Ectodermal cell (in vitro differentiated cells): ENCODE measurements around the gene AHDC1.

Source experiments
- H3K27ac ChIP-seq: 2 replicates; pipeline ENCODE4 v1.7.0; 2013; ENCODE audit warnings: mild to moderate bottlenecking, low read depth, low read length; ENCODE audit not compliant: insufficient read depth, poor library complexity, severe bottlenecking
- H3K27me3 ChIP-seq: 2 replicates; pipeline ENCODE4 v1.7.0; 2013; ENCODE audit warnings: mild to moderate bottlenecking, low read length; ENCODE audit not compliant: insufficient read depth, control insufficient read depth, poor library complexity, severe bottlenecking
- H3K36me3 ChIP-seq: one replicate; pipeline ENCODE4 v1.7.0; 2013; ENCODE audit warnings: low read length; ENCODE audit not compliant: control insufficient read depth, insufficient read depth
- H3K4me1 ChIP-seq: one replicate; pipeline ENCODE4 v1.7.0; 2013; ENCODE audit warnings: low read length; ENCODE audit not compliant: control insufficient read depth, insufficient read depth
- H3K4me3 ChIP-seq: 2 replicates; pipeline ENCODE4 v1.7.0; 2013; ENCODE audit warnings: low read depth, low read length, control low read depth; ENCODE audit not compliant: insufficient read depth
- H3K9me3 ChIP-seq: 2 replicates; pipeline ENCODE4 v1.7.0; 2013; ENCODE audit warnings: mild to moderate bottlenecking, low read length, moderate library complexity; ENCODE audit not compliant: control insufficient read depth
- WGBS, 2 experiments: methylation state at CpG; one replicate each; pipeline ENCODE4 v1.1.7; 2013; ENCODE audit warnings: missing lambda C conversion rate in 2 of 2; 5-methylcytosine and 5-hydroxymethylcytosine counted together

AHDC1 gene

GRCh38 chr1:27526569-27527222 lies 77.2 kb downstream of the AHDC1 start:
- peaks cover 80% of the 10 kb centered on the region for H3K4me1 ChIP-seq
- 32% methylated on average over 10 of the region's 10 CpGs for WGBS, 2 experiments
- H3K27ac ChIP-seq, result peak overlapping the region; percentile 81

GRCh38 chr1:27525296-27526272 lies 78.4 kb downstream of the AHDC1 start:
- no peaks in the 10 kb centered on the region for H3K36me3 ChIP-seq
- 37 to 41% methylated on average over 16 of the region's 16 CpGs for WGBS, 2 experiments
- no peaks in the 10 kb centered on the region for H3K27me3 ChIP-seq
- H3K27ac ChIP-seq, result peak overlapping the region; percentile 53
- peak overlapping the region; percentile 15 for H3K4me3 ChIP-seq
- H3K9me3 ChIP-seq, result no peaks in the 10 kb centered on the region
- peaks cover 90% of the 10 kb centered on the region for H3K4me1 ChIP-seq

More at GRCh38 chr1:27526569-27527222, 77.2 kb downstream of the AHDC1 start:
- Histone ChIP-seq H3K4me3 (peak overlapping the region; percentile 36), H3K27me3 (no peaks in the 10 kb centered on the region), H3K9me3 (no peaks in the 10 kb centered on the region), H3K36me3 (peaks cover under 1% of the 10 kb centered on the region)

DNA sequence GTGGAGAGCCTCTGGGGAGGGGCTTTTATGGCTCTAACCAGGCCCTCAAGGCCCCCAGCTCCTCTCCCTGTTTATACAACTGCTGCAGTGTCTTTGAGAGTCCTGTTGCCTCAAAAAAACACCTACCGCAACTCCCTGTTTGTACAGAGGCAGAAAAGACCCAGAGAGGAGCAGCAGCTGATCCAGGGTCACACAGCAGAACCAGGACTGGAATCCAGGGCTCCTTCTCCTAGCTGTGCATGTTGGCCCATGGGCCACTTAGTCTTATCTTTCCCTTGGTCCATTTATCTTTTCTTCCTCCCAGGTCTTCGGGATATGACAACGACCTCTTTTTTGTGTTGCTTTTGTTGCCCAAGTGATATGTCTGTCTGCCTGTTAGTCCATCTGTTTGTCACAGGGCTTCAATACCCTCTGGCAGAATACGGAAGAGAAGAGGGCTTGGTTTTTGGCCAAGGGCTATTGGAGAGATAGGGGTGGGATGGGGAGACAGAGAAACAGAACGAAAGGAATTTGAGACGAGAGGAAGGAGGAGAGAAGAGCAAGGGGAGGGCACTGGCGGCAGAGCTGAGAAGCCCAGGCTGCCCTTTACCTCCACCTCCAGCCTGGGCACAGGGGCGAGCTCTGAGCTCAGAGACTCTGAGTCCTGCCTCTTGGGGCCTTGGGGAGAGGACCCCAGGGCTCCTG lies 80.5 kb downstream of the AHDC1 start:
- Histone ChIP-seq H3K27ac (no peak overlapping the region), H3K27me3 (no peaks in the 10 kb centered on the region), H3K36me3 (no peaks in the 10 kb centered on the region), H3K4me3 (no peak overlapping the region), H3K4me1 (peaks cover 96% of the 10 kb centered on the region), H3K9me3 (no peaks in the 10 kb centered on the region)
- WGBS, 2 experiments, result 66 to 73% methylated on average over 8 of the region's 8 CpGs

DNA sequence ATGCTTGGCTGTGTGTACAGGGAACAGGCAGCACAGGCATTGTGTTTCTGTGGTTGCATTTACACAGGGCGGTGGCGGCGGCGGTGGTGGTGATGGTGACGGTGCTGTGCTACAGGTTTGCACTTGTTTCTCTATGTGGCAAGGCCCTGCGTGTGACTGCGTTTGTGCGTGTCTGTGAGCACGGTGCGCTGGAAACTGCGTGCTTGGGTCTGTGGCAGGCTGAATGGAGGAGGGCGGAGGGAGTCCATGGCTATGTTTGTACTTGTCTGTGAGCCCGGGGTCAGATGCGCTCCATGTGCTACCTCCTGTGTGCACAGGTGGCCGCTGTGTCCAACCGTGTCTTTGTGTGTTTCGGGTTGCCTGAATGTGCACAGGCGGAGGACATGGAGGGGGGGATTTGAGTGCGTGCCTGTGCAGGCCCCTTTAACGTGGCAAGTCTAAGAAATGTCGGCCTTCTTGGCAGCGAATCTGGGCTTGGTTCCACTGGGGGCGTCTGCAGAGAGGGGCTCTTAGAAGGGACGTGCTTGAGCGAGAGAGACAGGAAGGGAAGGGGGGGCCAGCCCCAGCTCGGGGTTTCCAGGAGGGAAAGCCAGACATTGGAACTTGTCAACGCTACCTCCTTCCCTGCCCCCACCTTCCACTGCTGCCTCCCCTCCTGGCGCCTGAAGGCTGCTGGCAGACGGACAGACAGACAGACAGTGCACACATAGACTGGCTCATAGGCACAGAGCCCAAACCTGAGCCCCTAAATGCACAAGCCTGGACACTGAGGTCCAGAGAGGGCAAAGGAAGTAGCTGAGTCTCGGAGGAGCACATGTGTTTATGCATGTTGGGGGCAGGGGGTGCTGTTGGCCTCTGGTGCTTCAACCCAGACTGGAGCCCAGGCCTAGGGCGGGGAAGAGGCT lies 81.3 kb downstream of the AHDC1 start:
- Histone ChIP-seq H3K4me3 (no peak overlapping the region), H3K27me3 (no peaks in the 10 kb centered on the region), H3K4me1 (peaks cover 95% of the 10 kb centered on the region), H3K36me3 (no peaks in the 10 kb centered on the region), H3K27ac (no peak overlapping the region), H3K9me3 (no peaks in the 10 kb centered on the region)
- WGBS, 2 experiments, result 79 to 80% methylated on average over 31 of the region's 31 CpGs

DNA sequence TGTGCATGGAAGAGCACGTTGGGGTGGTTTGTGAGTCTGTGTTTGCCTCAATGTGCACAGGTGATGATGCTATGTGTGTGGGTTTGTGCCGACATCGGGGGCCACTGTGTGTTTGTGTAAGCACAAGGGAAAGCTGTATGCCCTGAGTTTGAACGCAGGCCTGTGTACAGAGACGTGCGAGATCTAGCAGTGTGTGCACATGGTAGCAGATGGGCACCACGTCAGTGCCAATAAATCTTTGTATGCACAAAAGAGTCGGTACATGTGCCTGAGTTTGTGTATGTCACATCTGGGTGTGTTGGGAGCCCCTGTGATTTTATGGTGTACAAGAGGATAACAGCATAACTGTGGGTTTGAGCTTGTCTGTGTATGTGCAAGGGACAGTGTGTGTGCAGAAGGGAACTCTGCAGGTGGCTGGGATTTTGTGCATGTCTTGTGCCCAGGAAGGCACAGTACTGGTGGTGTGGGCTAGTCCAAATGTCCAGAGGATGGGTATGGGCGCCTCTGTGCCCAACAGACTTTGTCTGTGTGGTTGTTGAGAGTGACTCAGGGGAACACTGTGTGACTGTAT lies 82.0 kb downstream of the AHDC1 start:
- WGBS, 2 experiments, result 94 to 95% methylated on average over 9 of the region's 9 CpGs
- H3K4me3 ChIP-seq, result no peak overlapping the region
- no peaks in the 10 kb centered on the region for H3K9me3 ChIP-seq
- H3K27me3 ChIP-seq, result no peaks in the 10 kb centered on the region
- H3K4me1 ChIP-seq, result peaks cover 88% of the 10 kb centered on the region
- no peaks in the 10 kb centered on the region for H3K36me3 ChIP-seq
- H3K27ac ChIP-seq, result no peak overlapping the region

- H3K9me3 ChIP-seq, result no peaks in the 10 kb centered on the region
- H3K36me3 ChIP-seq, result no peaks in the 10 kb centered on the region
- WGBS, 2 experiments, result 90 to 92% methylated on average over 20 of the region's 20 CpGs
- H3K27ac ChIP-seq, result no peak overlapping the region
- H3K27me3 ChIP-seq, result no peaks in the 10 kb centered on the region
- no peak overlapping the region for H3K4me3 ChIP-seq
- H3K4me1 ChIP-seq, result peaks cover 82% of the 10 kb centered on the region
Observed at GRCh38 chr1:27521336-27521831, 82.6 kb downstream of the AHDC1 start.

DNA sequence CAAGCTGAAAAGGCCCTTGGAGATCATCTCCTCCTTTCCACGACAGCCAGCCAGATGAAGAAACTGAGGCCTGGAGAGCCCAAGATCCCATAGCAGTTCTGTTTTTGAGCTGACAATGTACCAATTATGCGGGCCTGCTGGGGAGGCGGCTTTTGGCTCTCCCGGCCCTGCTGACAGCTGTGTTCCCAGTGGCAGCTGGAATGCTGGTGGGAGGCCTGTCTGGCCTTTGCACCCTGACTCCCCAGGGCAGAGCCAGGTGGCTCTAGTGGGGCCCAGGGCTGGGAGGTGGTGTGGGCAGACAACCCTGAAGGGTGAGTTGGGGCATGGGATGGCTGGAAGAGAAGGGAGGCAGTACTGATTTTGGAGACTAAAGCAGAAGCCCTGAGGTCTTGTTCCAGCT lies 83.3 kb downstream of the AHDC1 start:
- H3K4me1 ChIP-seq, result peaks cover 77% of the 10 kb centered on the region
- H3K9me3 ChIP-seq, result no peaks in the 10 kb centered on the region
- no peaks in the 10 kb centered on the region for H3K36me3 ChIP-seq
- H3K27me3 ChIP-seq, result no peaks in the 10 kb centered on the region
- H3K4me3 ChIP-seq, result no peak overlapping the region
- no peak overlapping the region for H3K27ac ChIP-seq
- WGBS, 2 experiments, result 43 to 51% methylated on average over 4 of the region's 4 CpGs

DNA sequence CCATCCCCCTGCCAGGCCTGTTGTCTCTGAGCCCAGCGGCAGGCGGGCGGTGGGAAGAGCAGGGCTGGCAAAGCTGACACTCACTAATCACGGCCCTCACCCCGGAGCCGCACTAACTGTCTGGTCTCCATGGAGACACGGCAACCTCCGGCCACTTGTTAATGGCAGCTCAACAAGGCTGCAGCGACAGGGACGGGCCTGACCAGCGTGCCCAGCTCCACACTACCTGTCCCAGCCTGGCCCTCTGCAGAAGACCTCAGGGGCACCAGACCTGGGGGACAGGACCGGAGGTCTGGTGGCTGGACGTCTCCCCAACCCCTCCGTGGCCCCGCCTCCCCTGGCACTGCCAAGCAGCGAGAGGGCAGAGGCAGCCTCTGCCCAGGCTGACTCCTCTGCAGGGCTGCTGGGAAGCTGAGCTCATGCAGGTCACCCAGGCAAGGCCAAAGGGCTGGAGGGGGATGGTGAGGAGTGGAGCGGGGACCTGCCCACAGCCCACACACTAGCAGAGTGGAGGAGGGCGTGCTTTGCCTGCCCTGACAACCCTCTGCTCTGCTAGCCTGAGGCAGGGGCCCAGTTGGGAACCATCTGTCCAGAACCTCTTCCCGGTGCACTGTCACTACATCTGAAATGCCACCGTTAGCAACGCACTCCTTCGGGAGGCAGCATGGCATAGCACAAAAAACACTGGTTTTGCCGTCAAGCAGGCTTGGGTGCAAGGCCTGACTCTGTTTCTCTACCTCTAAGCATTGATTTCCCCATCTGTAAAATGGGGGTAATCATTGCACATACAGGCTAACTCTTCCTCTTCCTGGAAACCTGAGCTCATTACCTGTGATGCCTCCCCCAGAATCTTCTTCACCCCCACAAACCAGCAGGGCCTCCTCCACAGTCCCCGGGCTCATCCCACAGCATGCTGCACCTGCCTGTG lies 84.3 kb downstream of the AHDC1 start:
- Histone ChIP-seq H3K27ac (peak overlapping the region; percentile 89), H3K9me3 (no peaks in the 10 kb centered on the region), H3K27me3 (no peaks in the 10 kb centered on the region), H3K4me3 (no peak overlapping the region), H3K36me3 (no peaks in the 10 kb centered on the region), H3K4me1 (peaks cover 72% of the 10 kb centered on the region)
- 47 to 50% methylated on average over 24 of the region's 24 CpGs for WGBS, 2 experiments
